Measurements from ENCODE around the gene PPIA.

PPIA gene

DNA sequence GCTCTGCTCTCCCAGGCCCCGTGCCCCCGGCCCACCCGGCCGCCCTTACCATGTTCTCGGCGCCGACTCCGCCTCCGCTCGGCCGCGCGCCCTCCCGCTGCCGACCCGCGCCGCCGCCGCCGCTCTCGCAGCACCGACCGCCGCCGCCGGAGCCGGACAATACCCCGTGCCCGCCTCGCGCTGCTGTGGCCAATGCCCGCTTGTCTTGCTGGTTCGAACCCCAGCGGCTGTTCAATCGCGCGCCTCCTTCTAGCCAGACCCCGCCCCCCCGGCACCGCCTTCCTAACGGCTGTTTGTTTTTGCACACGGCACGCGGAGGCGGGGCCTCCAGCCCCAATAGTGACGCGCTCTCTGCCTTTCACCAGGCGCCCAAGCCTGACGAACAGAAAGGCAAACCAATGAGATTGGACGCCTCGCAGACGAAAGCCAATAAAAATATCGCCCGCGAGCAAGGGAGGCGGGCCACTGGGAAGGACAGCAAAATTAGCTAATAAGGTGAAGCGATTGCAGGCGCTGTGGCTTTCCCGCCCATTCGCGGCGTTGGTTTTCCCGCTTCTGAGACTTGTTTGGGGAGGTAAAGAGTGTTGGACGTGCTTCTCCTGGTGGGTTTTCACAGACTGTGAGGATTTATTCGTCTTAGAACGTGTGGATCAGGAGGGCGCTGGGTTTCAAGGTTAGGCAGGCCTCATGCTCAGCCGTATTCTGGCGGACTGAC is 51.6 kb downstream of the PPIA start, which contains the start of gene H2AZ2:
Gene H2AZ2, minus strand, starts transcription at position 168 of the 715 bp plus-strand sequence. Its CDS starts 116 bp downstream, at position 52.
- no peaks in the 10 kb centered on the region for H3K36me3 ChIP-seq (ENCODE audit: control insufficient read depth, insufficient read depth, low read length)
- no peaks in the 10 kb centered on the region for H3K4me1 ChIP-seq (ENCODE audit: control insufficient read depth, insufficient read depth, low read length)
- no peaks in the 10 kb centered on the region for H3K27me3 ChIP-seq (ENCODE audit: control insufficient read depth, insufficient read depth, low read length)
- peak within 1 kb of the TSS; percentile 91 for H3K4me3 ChIP-seq (ENCODE audit: low read depth, low read length)
- H3K9ac ChIP-seq (ENCODE audit: low read depth, low read length), result peak within 1 kb of the TSS; percentile 77
- H3K9me3 ChIP-seq (ENCODE audit: control insufficient read depth, insufficient read depth, low read length), result no peaks in the 10 kb centered on the region

- H3K4me3 ChIP-seq (ENCODE audit: low read depth, low read length), result peak overlapping the region; percentile 91
- H3K9me3 ChIP-seq (ENCODE audit: control insufficient read depth, insufficient read depth, low read length), result no peaks in the 10 kb centered on the region
- H3K27me3 ChIP-seq (ENCODE audit: control insufficient read depth, insufficient read depth, low read length), result no peaks in the 10 kb centered on the region
- peak overlapping the region; percentile 77 for H3K9ac ChIP-seq (ENCODE audit: low read depth, low read length)
- no peaks in the 10 kb centered on the region for H3K4me1 ChIP-seq (ENCODE audit: control insufficient read depth, insufficient read depth, low read length)
- H3K36me3 ChIP-seq (ENCODE audit: control insufficient read depth, insufficient read depth, low read length), result no peaks in the 10 kb centered on the region
Measured at GRCh38 chr7:44849259-44849884, 52.9 kb downstream of the PPIA start.

DNA sequence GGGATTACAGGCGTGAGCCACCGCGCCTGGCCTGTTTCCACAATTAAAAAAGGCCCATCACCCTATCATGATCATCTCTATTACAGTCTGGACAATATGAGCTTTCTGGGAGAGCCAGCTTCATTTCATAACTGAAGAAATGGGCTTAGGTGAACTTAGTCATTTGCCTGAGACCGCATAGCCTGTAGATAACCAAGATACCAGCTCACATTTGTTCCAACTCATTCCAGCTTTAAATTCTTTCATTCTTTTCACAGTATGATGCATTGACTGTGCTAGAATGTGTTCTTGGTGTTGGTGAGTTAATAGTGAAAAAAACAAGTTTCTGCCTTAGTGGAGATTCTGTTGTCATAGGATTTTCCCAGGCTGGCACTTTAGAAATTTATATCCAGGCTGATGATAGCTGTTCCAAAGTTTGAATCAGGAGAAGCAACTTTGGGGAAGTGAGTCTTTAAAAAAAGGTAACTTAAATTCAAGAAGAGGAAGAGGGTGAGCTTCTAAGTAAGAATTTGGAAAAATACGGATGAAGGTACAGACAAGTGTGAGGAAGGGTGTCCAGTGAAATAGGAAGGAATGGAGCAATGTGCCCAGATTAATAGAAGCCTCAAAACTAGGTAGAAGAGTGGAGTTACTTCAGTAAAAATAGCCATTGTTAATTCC is 53.5 kb downstream of the PPIA start:
- Histone ChIP-seq H3K9ac (ENCODE audit: low read depth, low read length) (no peak overlapping the region), H3K27me3 (ENCODE audit: control insufficient read depth, insufficient read depth, low read length) (no peaks in the 10 kb centered on the region), H3K9me3 (ENCODE audit: control insufficient read depth, insufficient read depth, low read length) (no peaks in the 10 kb centered on the region), H3K4me3 (ENCODE audit: low read depth, low read length) (no peak overlapping the region), H3K36me3 (ENCODE audit: control insufficient read depth, insufficient read depth, low read length) (no peaks in the 10 kb centered on the region), H3K4me1 (ENCODE audit: control insufficient read depth, insufficient read depth, low read length) (no peaks in the 10 kb centered on the region)

- no peak overlapping the region for H3K4me3 ChIP-seq (ENCODE audit: low read depth, low read length)
- H3K9me3 ChIP-seq (ENCODE audit: control insufficient read depth, insufficient read depth, low read length), result no peaks in the 10 kb centered on the region
- no peak overlapping the region for H3K9ac ChIP-seq (ENCODE audit: low read depth, low read length)
- H3K36me3 ChIP-seq (ENCODE audit: control insufficient read depth, insufficient read depth, low read length), result no peaks in the 10 kb centered on the region
- no peaks in the 10 kb centered on the region for H3K4me1 ChIP-seq (ENCODE audit: control insufficient read depth, insufficient read depth, low read length)
- H3K27me3 ChIP-seq (ENCODE audit: control insufficient read depth, insufficient read depth, low read length), result no peaks in the 10 kb centered on the region
Measured at GRCh38 chr7:44852590-44852989, 56.1 kb downstream of the PPIA start.

Data from iPS-15b (cell line).